Glutamatergic neuron (in vitro differentiated cells): Measurements from ENCODE around the gene AREL1. TPM values are rescaled to one million over a fixed set of nuclear protein-coding genes. Genes with fewer than 3 reads are reported as not detected.

ENCODE experiments used
- DNase-seq: peaks from one replicate; pipeline ENCODE4 v3.0.0; 2022
- H3K27ac Mint-ChIP-seq: one replicate; pipeline ENCODE4 v1.8.0; 2020; ENCODE audit warnings: mild to moderate bottlenecking, mixed read lengths, inconsistent platforms; ENCODE audit not compliant: unreplicated experiment
- H3K27me3 Mint-ChIP-seq: one replicate; pipeline ENCODE4 v1.8.0; 2020; ENCODE audit warnings: mild to moderate bottlenecking, moderate library complexity, mixed read lengths, inconsistent platforms; ENCODE audit not compliant: unreplicated experiment
- H3K36me3 Mint-ChIP-seq: one replicate; pipeline ENCODE4 v1.8.0; 2020; ENCODE audit warnings: mild to moderate bottlenecking, mixed read lengths, inconsistent platforms; ENCODE audit not compliant: unreplicated experiment
- H3K4me1 Mint-ChIP-seq: one replicate; pipeline ENCODE4 v1.8.0; 2020; ENCODE audit warnings: mild to moderate bottlenecking, low read depth, mixed read lengths, inconsistent platforms; ENCODE audit not compliant: unreplicated experiment
- H3K4me3 Mint-ChIP-seq: one replicate; pipeline ENCODE4 v1.8.0; 2020; ENCODE audit warnings: mild to moderate bottlenecking, mixed read lengths, inconsistent platforms; ENCODE audit not compliant: unreplicated experiment
- H3K9me3 Mint-ChIP-seq: one replicate; pipeline ENCODE4 v1.8.0; 2020; ENCODE audit warnings: mild to moderate bottlenecking, moderate library complexity, mixed read lengths, inconsistent platforms; ENCODE audit not compliant: unreplicated experiment
- CTCF ChIP-seq: fragments of 200-600 bp; sonication (generic); IDR thresholded peaks from one replicate; pipeline ENCODE4 v1.5.0; 2021; ENCODE audit not compliant: partially characterized antibody, unreplicated experiment
- total RNA-seq: library from RNA; stranded (reverse); fragmentation: NEBNext Ultra II Directional; extraction: Animal tissue kit (Norgen Biotek cat#: 25700); gene quantifications from one replicate; pipeline ENCODE4 v1.2.1, GENCODE V29; 2021; ENCODE audit not compliant: unreplicated experiment

AREL1 gene
- total RNA-seq, 1 donor from 2014 or later, result 69.7 TPM

- no peaks in the 10 kb centered on the region for H3K36me3 Mint-ChIP-seq
- DNase-seq, result no peak
- no peak overlapping the region for H3K27ac Mint-ChIP-seq
- no peak for TF ChIP-seq CTCF
- H3K27me3 Mint-ChIP-seq, result peaks cover 4% of the 10 kb centered on the region
- no peaks in the 10 kb centered on the region for H3K9me3 Mint-ChIP-seq
- no peak overlapping the region for H3K4me3 Mint-ChIP-seq
- peaks cover 6% of the 10 kb centered on the region for H3K4me1 Mint-ChIP-seq
Measured at GRCh38 chr14:74621556-74621955, 91.3 kb downstream of the AREL1 start.

- no peaks in the 10 kb centered on the region for H3K36me3 Mint-ChIP-seq
- no peaks in the 10 kb centered on the region for H3K9me3 Mint-ChIP-seq
- TF ChIP-seq CTCF, result no peak
- H3K27ac Mint-ChIP-seq, result no peak overlapping the region
- peaks cover 4% of the 10 kb centered on the region for H3K27me3 Mint-ChIP-seq
- DNase-seq, result no peak
- H3K4me3 Mint-ChIP-seq, result no peak overlapping the region
- peaks cover 6% of the 10 kb centered on the region for H3K4me1 Mint-ChIP-seq
Measured at GRCh38 chr14:74620923-74621322, 92.0 kb downstream of the AREL1 start.

GRCh38 chr14:74620497-74620921, 92.4 kb downstream of the AREL1 start:
- H3K4me3 Mint-ChIP-seq, result no peak overlapping the region
- peaks cover 4% of the 10 kb centered on the region for H3K27me3 Mint-ChIP-seq
- no peaks in the 10 kb centered on the region for H3K36me3 Mint-ChIP-seq
- H3K4me1 Mint-ChIP-seq, result peaks cover 6% of the 10 kb centered on the region
- no peak for TF ChIP-seq CTCF
- peaks cover 3% of the 10 kb centered on the region for H3K9me3 Mint-ChIP-seq
- H3K27ac Mint-ChIP-seq, result no peak overlapping the region
- DNase-seq, result no peak

GRCh38 chr14:74619672-74620131, 93.2 kb downstream of the AREL1 start:
- Mint-ChIP-seq H3K27me3 (peaks cover 4% of the 10 kb centered on the region), H3K4me1 (peaks cover 6% of the 10 kb centered on the region), H3K36me3 (no peaks in the 10 kb centered on the region), H3K4me3 (no peak overlapping the region), H3K9me3 (peaks cover 4% of the 10 kb centered on the region), H3K27ac (no peak overlapping the region)
- DNase-seq, result no peak
- no peak for TF ChIP-seq CTCF

- Mint-ChIP-seq H3K9me3 (peaks cover 4% of the 10 kb centered on the region), H3K27me3 (peaks cover 4% of the 10 kb centered on the region), H3K4me1 (peaks cover 10% of the 10 kb centered on the region), H3K36me3 (peaks cover 3% of the 10 kb centered on the region), H3K27ac (no peak overlapping the region), H3K4me3 (no peak overlapping the region)
- no peak for TF ChIP-seq CTCF
- no peak for DNase-seq
Measured at GRCh38 chr14:74618078-74618952, 94.6 kb downstream of the AREL1 start.
